Lung (tissue), 12 donors: Measurements from ENCODE around the gene TSSK6. TPM values are rescaled to one million over a fixed set of nuclear protein-coding genes. Genes with fewer than 3 reads are reported as not detected.
A peak's percentile ranks its signal among the peaks of the same experiment; 100 is the strongest.

Experiments used
- ATAC-seq: fragments of 200-7000 bp; cut with Tn5 transposase; one replicate; pipeline ENCODE4 v1.9.1; 2020; ENCODE audit warnings: moderate number of reproducible peaks; ENCODE audit not compliant: insufficient read depth, low FRiP score
- DNase-seq, 3 donors: peaks; one replicate each; pipeline ENCODE4 v3.0.0-alpha.2; 2013 to 2017
- H3K27ac ChIP-seq, 2 donors: one replicate each; pipeline ENCODE4 v1.5.1; 2013; ENCODE audit warnings: mild to moderate bottlenecking in 2 of 2, moderate library complexity in 2 of 2, control low read depth in 1 of 2, inconsistent platforms in 1 of 2, low read depth in 1 of 2, low read length in 1 of 2
- H3K27me3 ChIP-seq, 3 donors: one replicate each; pipeline ENCODE4 v1.5.1; 2013; ENCODE audit warnings: low read length in 2 of 3; ENCODE audit not compliant: control insufficient read depth in 3 of 3, insufficient read depth in 3 of 3
- H3K36me3 ChIP-seq, 4 donors: one replicate each; pipeline ENCODE4 v1.5.1; 2013; ENCODE audit warnings: low read length in 4 of 4, mild to moderate bottlenecking in 1 of 4, moderate library complexity in 1 of 4; ENCODE audit not compliant: control insufficient read depth in 4 of 4, insufficient read depth in 4 of 4
- H3K4me1 ChIP-seq, 5 donors: one replicate each; pipeline ENCODE4 v1.5.1; 2013; ENCODE audit warnings: low read length in 5 of 5, mild to moderate bottlenecking in 2 of 5, moderate library complexity in 1 of 5; ENCODE audit not compliant: control insufficient read depth in 5 of 5, insufficient read depth in 5 of 5
- H3K4me3 ChIP-seq: one replicate; pipeline ENCODE4 v1.5.1; 2013; ENCODE audit warnings: mild to moderate bottlenecking, control low read depth, moderate library complexity
- H3K9ac ChIP-seq, 2 donors: one replicate each; pipeline ENCODE4 v1.5.1; 2013; ENCODE audit warnings: low read length in 2 of 2, control low read depth in 1 of 2; ENCODE audit not compliant: insufficient read depth in 1 of 2
- H3K9me3 ChIP-seq, 4 donors: one replicate each; pipeline ENCODE4 v1.5.1; 2013; ENCODE audit warnings: low read length in 3 of 4, mild to moderate bottlenecking in 1 of 4, moderate library complexity in 1 of 4; ENCODE audit not compliant: control insufficient read depth in 4 of 4, insufficient read depth in 3 of 4
- CTCF ChIP-seq: IDR thresholded peaks from 2 replicates; pipeline ENCODE4 v1.5.1; 2012; ENCODE audit warnings: mild to moderate bottlenecking; ENCODE audit errors: control extremely low read depth, extremely low read depth
- WGBS, 2 donors: extraction: QIAGEN DNeasy Blood & Tissue Kit; methylation state at CpG; one replicate each; pipeline ENCODE4 v1.1.7; 2013; 5-methylcytosine and 5-hydroxymethylcytosine counted together
- polyA plus RNA-seq, 2 donors: library from polyadenylated mRNA; stranded (reverse); fragments of 200-250 nt; gene quantifications; one replicate each; pipeline ENCODE4 v1.2.1, GENCODE V29; 2013
- total RNA-seq, 2 donors: library from RNA; depleted of rRNA in 1 of 2; stranded (reverse); fragments of >200 nt in 1 of 2; gene quantifications; one replicate each; pipeline ENCODE4 v1.2.1, GENCODE V29; 2014 to 2021
- donor health status: control.
- donor health status: control.
- donor health status: Bipolar disorder and iron deficiency.
- donor health status: healthy.
- donor health status: DM: yes; HTN: yes; CAD: no.

The TSSK6 gene
- total and polyA plus RNA-seq, 4 donors: 0.89 to 3.1 (median 2.0) TPM

- H3K27me3 ChIP-seq: peaks cover 0 to 9% (median 4%) of the 10 kb centered on the region in 3 donors
- no peak overlapping the region for H3K4me3 ChIP-seq
- H3K4me1 ChIP-seq: peaks cover 0 to 30% (median 2%) of the 10 kb centered on the region in 5 donors
- H3K9ac ChIP-seq: no peak overlapping the region
- 56 to 72% methylated on average over 15 of the region's 15 CpGs for WGBS, 2 donors
- ATAC-seq (no peak), DNase-seq (peak; percentile 38 to 58 (median 53))
- no peak overlapping the region for H3K27ac ChIP-seq
- TF ChIP-seq CTCF: no peak
- H3K36me3 ChIP-seq: no peaks in the 10 kb centered on the region
- peaks cover 0 to 10% (median 0%) of the 10 kb centered on the region in 4 donors for H3K9me3 ChIP-seq
Measured at GRCh38 chr19:19547674-19548336, 32.5 kb upstream of the TSSK6 start.

GRCh38 chr19:19546751-19547162 is 31.4 kb upstream of the TSSK6 start:
- H3K36me3 ChIP-seq: no peaks in the 10 kb centered on the region
- H3K9ac ChIP-seq: no peak overlapping the region
- H3K4me3 ChIP-seq: no peak overlapping the region
- no peak for ATAC-seq
- H3K27me3 ChIP-seq: peaks cover 4 to 9% (median 4%) of the 10 kb centered on the region in 3 donors
- H3K4me1 ChIP-seq: peaks cover 0 to 32% (median 2%) of the 10 kb centered on the region in 5 donors
- DNase-seq: no peak
- H3K27ac ChIP-seq: no peak overlapping the region
- 68 to 72% methylated on average over 19 of the region's 19 CpGs for WGBS, 2 donors
- TF ChIP-seq CTCF: no peak
- H3K9me3 ChIP-seq: peaks cover 0 to 10% (median 0%) of the 10 kb centered on the region in 4 donors

- ATAC-seq (no peak), DNase-seq (no peak)
- H3K4me3 ChIP-seq: no peak overlapping the region
- 94 to 95% methylated on average over 18 to 23 of the region's 23 CpGs for WGBS, 2 donors
- H3K9ac ChIP-seq: no peak overlapping the region
- peaks cover 0 to 8% (median 0%) of the 10 kb centered on the region in 4 donors for H3K9me3 ChIP-seq
- peaks cover 0 to 37% (median 9%) of the 10 kb centered on the region in 5 donors for H3K4me1 ChIP-seq
- H3K27me3 ChIP-seq: peaks cover 5 to 12% (median 11%) of the 10 kb centered on the region in 3 donors
- H3K27ac ChIP-seq: no peak overlapping the region
- no peak for TF ChIP-seq CTCF
- no peaks in the 10 kb centered on the region for H3K36me3 ChIP-seq
Measured at GRCh38 chr19:19545707-19546106, 30.4 kb upstream of the TSSK6 start.
